Keratinocyte (primary cell): ENCODE measurements around the gene MUTYH. TPM values are rescaled to one million over a fixed set of nuclear protein-coding genes. Genes with fewer than 3 reads are reported as not detected.
"Not testable (repeated sequence)": the region's sequence is repeated elsewhere in the genome, so short reads cannot be mapped to it uniquely, and the experiment has no call there.

Source experiments
- DNase-seq: peaks from one replicate; pipeline ENCODE4 v3.0.0-alpha.2; 2011; ENCODE audit warnings: low read depth, missing footprints, low spot score
- FAIRE-seq: peaks from 2 replicates; lab custom pipeline; 2011; peaks lifted over from hg19 to GRCh38; lab: Jason Lieb, UNC
- H2AFZ ChIP-seq: 2 replicates; pipeline ENCODE4 v1.6.0; 2012; ENCODE audit warnings: low read length, control low read depth, inconsistent platforms; ENCODE audit not compliant: control insufficient read depth
- H3K27ac ChIP-seq: 2 replicates; pipeline ENCODE4 v1.5.1; 2011; ENCODE audit warnings: low read length; ENCODE audit not compliant: control insufficient read depth, insufficient read depth
- H3K27me3 ChIP-seq: 3 replicates; pipeline ENCODE4 v1.6.0; 2011; ENCODE audit warnings: low read length; ENCODE audit not compliant: control insufficient read depth, insufficient read depth; ENCODE audit errors: extremely low read depth
- H3K36me3 ChIP-seq, 2 experiments: 2 replicates in 1 of 2; 3 replicates in 1 of 2; pipeline ENCODE4 v1.5.1; 2011; ENCODE audit warnings: low read length in 2 of 2, mild to moderate bottlenecking in 1 of 2; ENCODE audit not compliant: control insufficient read depth in 2 of 2, insufficient read depth in 2 of 2; ENCODE audit errors: extremely low read depth in 1 of 2
- H3K4me1 ChIP-seq: 3 replicates; pipeline ENCODE4 v1.5.1; 2011; ENCODE audit warnings: low read length; ENCODE audit not compliant: control insufficient read depth, insufficient read depth; ENCODE audit errors: extremely low read depth
- H3K4me2 ChIP-seq: 3 replicates; pipeline ENCODE4 v1.6.0; 2011; ENCODE audit warnings: low read depth, low read length; ENCODE audit not compliant: control insufficient read depth, insufficient read depth; ENCODE audit errors: extremely low read depth
- H3K4me3 ChIP-seq, 3 experiments: fragments of 200-600 bp in 1 of 3; sonication (generic) in 1 of 3; 2 replicates in 2 of 3; 3 replicates in 1 of 3; pipeline ENCODE4 v1.5.1; 2011 to 2016; ENCODE audit warnings: low read length in 3 of 3, mild to moderate bottlenecking in 3 of 3, control low read depth in 2 of 3, inconsistent platforms in 1 of 3, low read depth in 1 of 3, mixed read lengths in 1 of 3, mixed run types in 1 of 3, moderate library complexity in 1 of 3; ENCODE audit not compliant: control insufficient read depth in 2 of 3, insufficient read depth in 2 of 3; ENCODE audit errors: extremely low read depth in 1 of 3
- H3K79me2 ChIP-seq: 2 replicates; pipeline ENCODE4 v1.6.0; 2012; ENCODE audit warnings: low read length; ENCODE audit not compliant: control insufficient read depth, insufficient read depth
- H3K9ac ChIP-seq: 3 replicates; pipeline ENCODE4 v1.6.0; 2011; ENCODE audit warnings: low read length; ENCODE audit not compliant: control insufficient read depth, insufficient read depth; ENCODE audit errors: extremely low read depth
- H3K9me1 ChIP-seq: 3 replicates; pipeline ENCODE4 v1.6.0; 2011; ENCODE audit warnings: low read length; ENCODE audit not compliant: control insufficient read depth, insufficient read depth; ENCODE audit errors: extremely low read depth
- H3K9me3 ChIP-seq: 2 replicates; pipeline ENCODE4 v1.5.1; 2012; ENCODE audit warnings: low read depth, low read length; ENCODE audit not compliant: control insufficient read depth
- H4K20me1 ChIP-seq: 3 replicates; pipeline ENCODE4 v1.6.0; 2011; ENCODE audit warnings: low read length; ENCODE audit not compliant: control insufficient read depth, insufficient read depth; ENCODE audit errors: extremely low read depth
- CTCF ChIP-seq, 3 experiments: IDR thresholded peaks in 1 of 3; conservative IDR thresholded peaks in 1 of 3; optimal IDR thresholded peaks in 1 of 3; 2 replicates in 2 of 3; 3 replicates in 1 of 3; pipeline versions ENCODE3 to v1.5.1; 2011; ENCODE audit warnings: low read length in 3 of 3, mild to moderate bottlenecking in 3 of 3, moderate library complexity in 2 of 3, control low read depth in 1 of 3, inconsistent platforms in 1 of 3; ENCODE audit not compliant: insufficient read depth in 2 of 3; ENCODE audit errors: extremely low read depth in 1 of 3
- EZH2 ChIP-seq: IDR thresholded peaks from one replicate; pipeline ENCODE4 v1.6.1; 2012; ENCODE audit warnings: inconsistent platforms, mild to moderate bottlenecking, low read length, moderate library complexity
- dilution Hi-C: fragments of 300-500 bp; cut with MboI; formaldehyde crosslinking; loops from one replicate; pipeline ENCODE4 v1.7.0; 2020; ENCODE audit warnings: low sequenced_read_pairs; ENCODE audit not compliant: extremely low pct_ligation_motif_present
- polyA plus RNA-seq, 5 experiments: library from polyadenylated mRNA; depleted of rRNA in 3 of 5; stranded (reverse) in 3 of 5; stranded (forward) in 1 of 5; unstranded in 1 of 5; fragments of >200 nt; gene quantifications; 1 replicate in 1 of 5; 2 replicates in 3 of 5; 3 replicates in 1 of 5; pipeline versions ENCODE4 v1.2.1 to v1.2.3, GENCODE V29; 2011 to 2012; ENCODE audit warnings: missing spikeins in 2 of 5, low read depth in 1 of 5, low replicate concordance in 1 of 5

The MUTYH gene
- polyA plus RNA-seq, 1 donor (not counting 4 experiments of a cell fraction or from before 2014, with no cell fraction given), result 10.0 TPM

GRCh38 chr1:45385302-45385701 lies 45.1 kb upstream of the MUTYH start:
- H3K9ac ChIP-seq, result no peak overlapping the region
- no peaks in the 10 kb centered on the region for H3K9me1 ChIP-seq
- H3K27ac ChIP-seq, result no peak overlapping the region
- no peak overlapping the region for H3K4me3 ChIP-seq
- H3K36me3 ChIP-seq, result no peaks in the 10 kb centered on the region
- no peak overlapping the region for H2AFZ ChIP-seq
- H3K4me1 ChIP-seq, result peaks cover 10% of the 10 kb centered on the region
- H3K27me3 ChIP-seq, result no peaks in the 10 kb centered on the region
- no peaks in the 10 kb centered on the region for H4K20me1 ChIP-seq
- H3K4me2 ChIP-seq, result no peak overlapping the region
- TF ChIP-seq CTCF (optimal IDR thresholded peaks at IDR 0.05 in 1 of 3, IDR thresholded peaks at IDR 0.05 in 1 of 3, conservative IDR thresholded peaks at IDR 0.05 in 1 of 3; ENCODE audit: extremely low read depth in 1 of 3, insufficient read depth in 2 of 3, low read length in 3 of 3) (no peak), EZH2 (no peak)
- dilution Hi-C loops, result no loop called here
- FAIRE-seq, result no peak
- no peaks in the 10 kb centered on the region for H3K9me3 ChIP-seq
- no peak for DNase-seq
- H3K79me2 ChIP-seq, result no peaks in the 10 kb centered on the region

- H3K4me3 ChIP-seq, dilution Hi-C loops, H3K9me1 ChIP-seq, H3K9me3 ChIP-seq, DNase-seq, H4K20me1 ChIP-seq, H3K4me1 ChIP-seq, FAIRE-seq, H3K79me2 ChIP-seq, H3K36me3 ChIP-seq, H3K27me3 ChIP-seq, H3K27ac ChIP-seq, H2AFZ ChIP-seq, H3K9ac ChIP-seq, H3K4me2 ChIP-seq: not testable (repeated sequence)
These were observed 44.0 kb upstream of the MUTYH start for GRCh38 chr1:45384213-45384612.

- Histone ChIP-seq H4K20me1 (no peaks in the 10 kb centered on the region), H3K79me2 (no peaks in the 10 kb centered on the region), H2AFZ (no peak overlapping the region), H3K9me1 (no peaks in the 10 kb centered on the region), H3K27ac (no peak overlapping the region), H3K4me3 (no peak overlapping the region), H3K4me2 (no peak overlapping the region), H3K9ac (no peak overlapping the region), H3K4me1 (peaks cover 10% of the 10 kb centered on the region), H3K9me3 (no peaks in the 10 kb centered on the region), H3K27me3 (no peaks in the 10 kb centered on the region), H3K36me3 (no peaks in the 10 kb centered on the region)
- FAIRE-seq (no peak), DNase-seq (no peak)
- TF ChIP-seq EZH2 (no peak), CTCF (optimal IDR thresholded peaks at IDR 0.05 in 1 of 3, IDR thresholded peaks at IDR 0.05 in 1 of 3, conservative IDR thresholded peaks at IDR 0.05 in 1 of 3; ENCODE audit: extremely low read depth in 1 of 3, insufficient read depth in 2 of 3, low read length in 3 of 3) (no peak)
- dilution Hi-C loops, result no loop called here
These were observed 43.0 kb upstream of the MUTYH start for GRCh38 chr1:45383191-45383590.
